SHP77 (cell line): ENCODE results near the gene RPL15.
"Not testable (repeated sequence)": the region's sequence is repeated elsewhere in the genome, so short reads cannot be mapped to it uniquely, and the experiment has no call there.

Experiments used
- DNase-seq, 2 experiments: peaks; one replicate each; lab custom pipeline; 2025; lab: John Stamatoyannopoulos, UW

RPL15 gene

GRCh38 chr3:23889950-23890349, 27.0 kb upstream of the RPL15 start:
- DNase-seq: no peak

GRCh38 chr3:23894254-23895061, 22.5 kb upstream of the RPL15 start:
- no peak for DNase-seq

GRCh38 chr3:23895181-23895580, 21.8 kb upstream of the RPL15 start:
- DNase-seq: no peak

- DNase-seq: no peak
These were observed 16.2 kb upstream of the RPL15 start for GRCh38 chr3:23900744-23901143.

- no peak for DNase-seq
These were observed 12.4 kb upstream of the RPL15 start for GRCh38 chr3:23904545-23904944.

- DNase-seq: no peak
These were observed 7.6 kb upstream of the RPL15 start for GRCh38 chr3:23909341-23909740.

- no peak for DNase-seq
These were observed 5.5 kb upstream of the RPL15 start for GRCh38 chr3:23911397-23911796.

GRCh38 chr3:23912335-23912734, 4.6 kb upstream of the RPL15 start:
- not testable (repeated sequence) for DNase-seq

GRCh38 chr3:23913182-23913581, 3.8 kb upstream of the RPL15 start:
- no peak for DNase-seq

GRCh38 chr3:23913873-23914743, 2.8 kb upstream of the RPL15 start:
- DNase-seq: no peak

- peak in 1 of 2 experiments; percentile 46 for DNase-seq
These were observed 1.3 kb upstream of the RPL15 start for GRCh38 chr3:23915537-23916108.

GRCh38 chr3:23916152-23916885, 613 bp upstream of the RPL15 start:
- no peak for DNase-seq

- peak in 1 of 2 experiments; percentile 44 for DNase-seq
These were observed 859 bp downstream of the RPL15 start for GRCh38 chr3:23917679-23918303.

- not testable (repeated sequence) for DNase-seq
These were observed 1.4 kb downstream of the RPL15 start for GRCh38 chr3:23918331-23918730.

- no peak for DNase-seq
These were observed 2.7 kb downstream of the RPL15 start for GRCh38 chr3:23919628-23920027.

- no peak for DNase-seq
These were observed 3.3 kb downstream of the RPL15 start for GRCh38 chr3:23920151-23920655.

- no peak for DNase-seq
These were observed 4.2 kb downstream of the RPL15 start for GRCh38 chr3:23921052-23921511.

- no peak for DNase-seq
These were observed 6.9 kb downstream of the RPL15 start for GRCh38 chr3:23923786-23924185.

GRCh38 chr3:23926246-23926645, 9.3 kb downstream of the RPL15 start:
- DNase-seq: no peak

- DNase-seq: no peak
These were observed 9.8 kb downstream of the RPL15 start for GRCh38 chr3:23926736-23927135.

GRCh38 chr3:23928524-23928923, 11.6 kb downstream of the RPL15 start:
- no peak for DNase-seq
